K562 (cell line): ENCODE data around the gene NLRC3. TPM values are rescaled to one million over a fixed set of nuclear protein-coding genes. Genes with fewer than 3 reads are reported as not detected.

Experiments
- RBM14 ChIP-seq: fragments of 200-400 bp; formaldehyde crosslinking; IDR thresholded peaks from 2 replicates; pipeline ENCODE4 v1.6.1; 2018; ENCODE audit warnings: low read depth, mild to moderate bottlenecking, low read length, moderate library complexity, borderline replicate concordance; ENCODE audit not compliant: insufficient read depth
- ZBTB7A ChIP-seq: IDR thresholded peaks from 2 replicates; pipeline ENCODE4 v1.6.1; 2011; ENCODE audit warnings: low read depth, mild to moderate bottlenecking, low read length, moderate library complexity, borderline replicate concordance; ENCODE audit not compliant: control insufficient read depth
- ZFPM2 ChIP-seq: fragments of 250-450 bp; sonication (Bioruptor Pico); IDR thresholded peaks from 2 replicates; pipeline ENCODE4 v1.5.1; 2022; ENCODE audit warnings: mild to moderate bottlenecking
- polyA plus RNA-seq, 8 experiments: library from polyadenylated mRNA; depleted of rRNA in 4 of 8; stranded (reverse) in 5 of 8; unstranded in 3 of 8; fragments of >200 nt; fragmentation: Nextera tagmentation in 2 of 8; fragmentation: Illumina TruSeq in 1 of 8; extraction: Ambion mirVana in 2 of 8; extraction: Trizol in 1 of 8; gene quantifications; 2 replicates each; pipeline versions ENCODE4 v1.2.1 to v1.2.3, GENCODE V29; 2011 to 2014; ENCODE audit warnings: inconsistent platforms in 1 of 8, missing spikeins in 1 of 8
- total RNA-seq, 7 experiments: library from RNA; depleted of rRNA in 6 of 7; stranded (reverse); fragments of >200 nt in 6 of 7; fragmentation: Illumina TruSeq in 2 of 7; extraction: Trizol in 2 of 7; gene quantifications; 2 replicates each; pipeline versions ENCODE4 v1.2.1 to v1.2.3, GENCODE V29; 2011 to 2021; ENCODE audit warnings: low replicate concordance in 1 of 7
- TF ChIP-seq, protein P1 (sequence below): sonication (generic); formaldehyde crosslinking; IDR thresholded peaks from 2 replicates; pipeline ENCODE4 v1.8.1; 2023; ENCODE audit warnings: missing genetic modification reagents, mild to moderate bottlenecking, borderline replicate concordance

The NLRC3 gene
- total and polyA plus RNA-seq, 9 of the 15 experiments (the other 6 are each of a cell fraction or from before 2014, with no cell fraction given): 0.03 to 0.13 (median 0.03) TPM; not detected in 4

DNA sequence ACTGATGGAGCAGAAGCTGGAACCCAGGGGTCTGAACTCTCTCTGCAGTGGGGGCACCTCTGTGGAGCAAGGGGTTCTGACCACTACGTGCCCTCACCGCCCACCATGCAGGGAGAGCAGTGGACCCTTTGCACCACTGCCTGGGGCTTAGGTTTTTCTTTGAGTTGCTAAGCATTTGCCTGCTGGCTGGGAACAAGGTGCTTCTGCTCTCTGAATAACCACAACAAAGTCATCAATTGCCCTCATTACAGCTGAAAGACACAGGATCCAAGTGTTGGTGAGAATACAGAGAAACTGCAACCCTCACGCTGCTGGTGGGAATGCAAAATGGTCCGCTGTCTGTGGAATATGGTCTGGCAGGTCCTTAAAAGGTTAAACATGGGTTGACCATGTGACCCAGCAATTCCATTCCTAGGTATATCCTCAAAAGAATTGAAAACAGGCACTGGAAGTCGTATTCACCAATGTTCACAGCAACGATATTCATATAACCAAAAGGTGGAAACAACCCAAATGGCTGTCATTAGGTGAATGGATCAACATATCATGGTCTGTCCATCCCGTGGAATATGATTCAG, 22.8 kb downstream of the NLRC3 start (continued):
- TF ChIP-seq, protein P1, sequence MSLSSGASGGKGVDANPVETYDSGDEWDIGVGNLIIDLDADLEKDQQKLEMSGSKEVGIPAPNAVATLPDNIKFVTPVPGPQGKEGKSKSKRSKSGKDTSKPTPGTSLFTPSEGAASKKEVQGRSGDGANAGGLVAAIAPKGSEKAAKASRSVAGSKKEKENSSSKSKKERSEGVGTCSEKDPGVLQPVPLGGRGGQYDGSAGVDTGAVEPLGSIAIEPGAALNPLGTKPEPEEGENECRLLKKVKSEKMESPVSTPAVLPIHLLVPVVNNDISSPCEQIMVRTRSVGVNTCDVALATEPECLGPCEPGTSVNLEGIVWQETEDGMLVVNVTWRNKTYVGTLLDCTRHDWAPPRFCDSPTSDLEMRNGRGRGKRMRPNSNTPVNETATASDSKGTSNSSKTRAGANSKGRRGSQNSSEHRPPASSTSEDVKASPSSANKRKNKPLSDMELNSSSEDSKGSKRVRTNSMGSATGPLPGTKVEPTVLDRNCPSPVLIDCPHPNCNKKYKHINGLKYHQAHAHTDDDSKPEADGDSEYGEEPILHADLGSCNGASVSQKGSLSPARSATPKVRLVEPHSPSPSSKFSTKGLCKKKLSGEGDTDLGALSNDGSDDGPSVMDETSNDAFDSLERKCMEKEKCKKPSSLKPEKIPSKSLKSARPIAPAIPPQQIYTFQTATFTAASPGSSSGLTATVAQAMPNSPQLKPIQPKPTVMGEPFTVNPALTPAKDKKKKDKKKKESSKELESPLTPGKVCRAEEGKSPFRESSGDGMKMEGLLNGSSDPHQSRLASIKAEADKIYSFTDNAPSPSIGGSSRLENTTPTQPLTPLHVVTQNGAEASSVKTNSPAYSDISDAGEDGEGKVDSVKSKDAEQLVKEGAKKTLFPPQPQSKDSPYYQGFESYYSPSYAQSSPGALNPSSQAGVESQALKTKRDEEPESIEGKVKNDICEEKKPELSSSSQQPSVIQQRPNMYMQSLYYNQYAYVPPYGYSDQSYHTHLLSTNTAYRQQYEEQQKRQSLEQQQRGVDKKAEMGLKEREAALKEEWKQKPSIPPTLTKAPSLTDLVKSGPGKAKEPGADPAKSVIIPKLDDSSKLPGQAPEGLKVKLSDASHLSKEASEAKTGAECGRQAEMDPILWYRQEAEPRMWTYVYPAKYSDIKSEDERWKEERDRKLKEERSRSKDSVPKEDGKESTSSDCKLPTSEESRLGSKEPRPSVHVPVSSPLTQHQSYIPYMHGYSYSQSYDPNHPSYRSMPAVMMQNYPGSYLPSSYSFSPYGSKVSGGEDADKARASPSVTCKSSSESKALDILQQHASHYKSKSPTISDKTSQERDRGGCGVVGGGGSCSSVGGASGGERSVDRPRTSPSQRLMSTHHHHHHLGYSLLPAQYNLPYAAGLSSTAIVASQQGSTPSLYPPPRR (CRISPR knock-in tag): no peak
- TF ChIP-seq ZFPM2 (CRISPR knock-in tag): no peak
- TF ChIP-seq ZBTB7A: no peak
- no peak for TF ChIP-seq RBM14
